Measurements from ENCODE around the gene MED15.
A peak's percentile ranks its signal among the peaks of the same experiment; 100 is the strongest.
"Not testable (repeated sequence)": the region's sequence is repeated elsewhere in the genome, so short reads cannot be mapped to it uniquely, and the experiment has no call there.

Gene MED15, protein sequence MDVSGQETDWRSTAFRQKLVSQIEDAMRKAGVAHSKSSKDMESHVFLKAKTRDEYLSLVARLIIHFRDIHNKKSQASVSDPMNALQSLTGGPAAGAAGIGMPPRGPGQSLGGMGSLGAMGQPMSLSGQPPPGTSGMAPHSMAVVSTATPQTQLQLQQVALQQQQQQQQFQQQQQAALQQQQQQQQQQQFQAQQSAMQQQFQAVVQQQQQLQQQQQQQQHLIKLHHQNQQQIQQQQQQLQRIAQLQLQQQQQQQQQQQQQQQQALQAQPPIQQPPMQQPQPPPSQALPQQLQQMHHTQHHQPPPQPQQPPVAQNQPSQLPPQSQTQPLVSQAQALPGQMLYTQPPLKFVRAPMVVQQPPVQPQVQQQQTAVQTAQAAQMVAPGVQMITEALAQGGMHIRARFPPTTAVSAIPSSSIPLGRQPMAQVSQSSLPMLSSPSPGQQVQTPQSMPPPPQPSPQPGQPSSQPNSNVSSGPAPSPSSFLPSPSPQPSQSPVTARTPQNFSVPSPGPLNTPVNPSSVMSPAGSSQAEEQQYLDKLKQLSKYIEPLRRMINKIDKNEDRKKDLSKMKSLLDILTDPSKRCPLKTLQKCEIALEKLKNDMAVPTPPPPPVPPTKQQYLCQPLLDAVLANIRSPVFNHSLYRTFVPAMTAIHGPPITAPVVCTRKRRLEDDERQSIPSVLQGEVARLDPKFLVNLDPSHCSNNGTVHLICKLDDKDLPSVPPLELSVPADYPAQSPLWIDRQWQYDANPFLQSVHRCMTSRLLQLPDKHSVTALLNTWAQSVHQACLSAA

DNA sequence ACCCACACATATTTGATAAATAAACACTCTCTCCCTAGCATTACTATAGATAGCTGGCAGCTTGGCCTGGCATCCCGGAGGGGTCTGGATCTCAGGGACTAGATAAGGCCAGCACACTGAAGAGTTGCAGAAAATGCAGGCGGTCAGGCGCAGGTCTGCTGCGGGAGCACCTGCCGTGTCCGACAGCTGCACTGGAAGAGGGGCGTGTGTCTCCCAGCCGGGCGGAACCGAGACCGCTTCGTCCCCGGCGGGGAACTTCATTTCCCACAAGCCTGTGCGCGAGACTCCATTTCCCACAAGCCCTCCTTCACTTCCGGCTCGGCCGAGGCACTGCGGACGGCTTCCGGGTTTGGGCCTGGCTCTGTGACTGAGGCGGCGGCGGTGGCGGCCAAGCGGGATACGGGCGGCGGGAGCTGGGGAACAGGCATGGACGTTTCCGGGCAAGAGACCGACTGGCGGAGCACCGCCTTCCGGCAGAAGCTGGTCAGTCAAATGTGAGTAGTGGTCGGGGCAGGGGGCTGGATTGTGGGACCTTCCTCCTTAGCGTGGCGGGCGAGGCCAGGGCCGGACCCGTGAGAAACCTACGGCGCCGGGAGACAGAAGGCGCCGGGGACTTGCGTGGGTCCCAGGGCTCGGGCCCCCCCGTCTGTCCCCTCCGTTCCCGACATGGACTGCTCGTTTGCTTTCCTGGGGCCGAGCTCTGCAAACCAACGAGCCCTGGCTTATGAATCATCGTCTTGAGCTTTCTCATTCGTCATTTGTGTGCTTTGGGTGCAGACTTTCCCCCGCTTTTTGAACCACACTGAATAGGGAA, at the start of gene MED15:
MED15 (plus strand) TSS at position 358 of the 814 bp plus-strand sequence; CDS start at position 427, 69 bp downstream.
- DNase-seq, result peak; percentile 91 to 93

DNA sequence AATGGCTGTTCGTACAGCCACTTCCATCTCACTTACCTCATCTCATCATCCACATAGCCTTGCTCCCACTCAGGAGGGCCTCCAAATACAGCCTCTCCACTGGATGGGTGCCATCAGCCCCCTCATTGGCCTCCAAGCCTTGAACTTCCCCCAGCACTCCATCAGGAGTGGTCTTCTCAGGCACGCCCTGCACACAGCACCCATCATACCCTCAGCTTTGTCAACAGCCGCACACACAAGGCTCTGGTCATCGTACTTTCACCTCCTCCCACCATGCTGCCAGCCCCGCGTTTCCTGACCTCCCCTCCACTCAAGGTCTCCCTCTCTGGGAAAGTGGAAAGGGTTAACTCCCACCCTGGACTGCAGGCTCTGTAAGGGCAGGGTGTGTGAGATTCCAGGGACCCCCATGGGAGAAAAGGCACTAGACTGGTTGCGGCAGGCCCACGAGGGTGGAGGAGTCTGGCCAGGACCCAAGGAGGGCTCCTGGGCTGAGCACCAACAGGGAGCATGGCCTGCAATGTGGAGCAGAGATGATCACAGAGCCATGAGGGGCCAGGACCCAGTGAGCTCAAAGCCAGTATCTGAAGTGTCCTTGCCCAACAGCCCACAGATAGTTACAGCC, 48.8 kb upstream of the MED15 start:
- DNase-seq, result no peak

DNA sequence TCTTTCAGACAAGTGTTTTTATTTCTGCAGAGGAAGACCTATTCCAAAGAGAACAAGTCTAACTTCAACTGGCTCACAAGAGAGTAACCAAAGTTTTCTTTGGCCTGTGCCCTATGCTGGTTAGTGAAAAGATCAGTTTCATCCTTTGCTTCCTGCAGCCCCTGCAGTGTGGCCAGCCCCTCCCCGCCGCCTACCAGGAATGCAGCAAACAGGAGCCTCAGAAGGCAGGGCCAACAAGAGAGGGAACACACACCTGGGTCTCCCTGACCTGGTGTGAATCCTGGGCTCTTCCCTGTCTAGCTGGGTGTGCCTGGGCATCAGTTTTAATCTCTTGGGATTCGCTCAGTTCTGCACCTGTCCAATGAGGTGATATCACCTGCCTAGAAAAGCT, 48.3 kb upstream of the MED15 start:
- no peak for DNase-seq

DNA sequence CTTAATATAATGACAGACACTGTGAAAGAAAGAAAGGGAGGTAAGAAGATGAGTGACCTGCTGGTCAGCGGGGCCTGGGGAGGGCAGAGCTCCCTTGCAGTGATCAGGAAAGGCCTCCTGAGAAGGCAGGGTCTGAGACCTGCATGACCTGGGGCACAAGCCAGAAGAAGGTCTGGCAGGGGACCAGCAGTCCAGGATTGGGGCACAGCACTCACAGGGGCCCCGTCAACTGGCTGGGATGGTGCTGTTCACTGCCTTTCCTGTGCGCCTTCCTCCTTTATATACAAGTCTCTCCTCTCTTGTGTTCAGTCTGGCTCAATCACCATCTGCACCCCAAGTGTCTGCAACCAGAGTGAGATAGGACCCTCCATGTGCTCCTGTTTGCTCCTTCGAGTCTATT, 47.5 kb upstream of the MED15 start:
- no peak for DNase-seq

DNA sequence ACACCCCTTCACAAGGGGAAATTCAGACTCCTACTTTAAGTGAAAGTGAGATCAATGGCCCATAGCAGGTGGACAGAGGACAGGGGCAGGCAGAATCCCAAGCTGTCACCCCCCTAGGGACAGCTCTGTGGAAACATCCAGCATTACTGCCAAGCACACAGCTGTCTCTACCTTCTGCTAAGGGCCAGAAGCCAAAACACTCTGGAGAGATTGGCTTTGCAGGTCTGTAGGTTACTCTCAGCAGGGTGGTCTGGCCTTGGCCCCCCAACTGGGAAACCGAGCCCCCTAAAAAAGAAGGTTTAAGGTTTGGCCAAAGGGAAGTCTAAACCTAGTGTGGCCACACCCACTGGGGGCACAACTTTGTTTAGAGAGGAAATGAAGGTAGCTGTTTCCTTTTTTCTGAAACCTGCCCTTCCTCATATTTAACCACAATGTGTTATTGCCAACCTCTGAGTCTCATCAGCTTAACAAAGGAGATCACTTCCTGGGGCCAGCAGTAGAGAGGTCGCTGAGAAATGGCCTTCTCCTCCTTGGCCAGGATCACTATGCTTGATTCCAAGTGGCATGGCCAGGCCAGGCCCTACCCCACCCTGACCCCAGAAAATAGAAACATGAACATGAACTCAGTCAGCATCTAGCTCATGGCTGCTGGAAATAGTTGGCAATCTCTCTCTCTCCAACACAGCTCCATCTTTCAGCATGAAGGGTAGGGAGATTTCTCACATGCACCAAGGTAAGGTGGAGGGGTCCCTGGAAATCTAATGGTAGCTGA, 43.9 kb upstream of the MED15 start:
- peak in 1 of 2 experiments; percentile 37 for DNase-seq

DNA sequence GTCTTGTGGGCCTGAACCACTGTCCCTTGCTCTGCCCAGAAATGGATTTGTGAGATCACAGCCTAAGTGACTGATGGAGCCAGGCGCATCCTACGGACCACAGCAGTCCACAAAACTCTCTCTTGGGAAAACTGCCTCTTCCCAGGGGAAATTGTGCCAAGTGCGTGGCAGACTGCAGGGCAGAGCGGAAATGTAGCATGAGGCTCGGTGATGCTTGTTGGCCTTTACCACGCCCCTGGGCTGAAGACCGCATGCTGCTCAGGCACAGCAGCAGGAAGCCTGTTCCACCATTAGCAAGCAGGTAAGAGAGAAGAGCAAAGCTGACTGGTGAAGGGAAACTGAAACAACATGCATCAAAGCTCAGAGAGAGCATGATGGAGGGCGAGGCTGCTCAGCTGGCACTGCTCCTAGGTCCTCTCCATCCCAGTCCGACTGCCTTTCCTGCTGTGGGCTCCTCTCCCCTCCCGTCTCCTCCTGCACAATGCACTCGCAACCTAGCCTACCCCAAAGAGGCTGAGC, 43.3 kb upstream of the MED15 start:
- DNase-seq, result peak; percentile 61 to 65

DNA sequence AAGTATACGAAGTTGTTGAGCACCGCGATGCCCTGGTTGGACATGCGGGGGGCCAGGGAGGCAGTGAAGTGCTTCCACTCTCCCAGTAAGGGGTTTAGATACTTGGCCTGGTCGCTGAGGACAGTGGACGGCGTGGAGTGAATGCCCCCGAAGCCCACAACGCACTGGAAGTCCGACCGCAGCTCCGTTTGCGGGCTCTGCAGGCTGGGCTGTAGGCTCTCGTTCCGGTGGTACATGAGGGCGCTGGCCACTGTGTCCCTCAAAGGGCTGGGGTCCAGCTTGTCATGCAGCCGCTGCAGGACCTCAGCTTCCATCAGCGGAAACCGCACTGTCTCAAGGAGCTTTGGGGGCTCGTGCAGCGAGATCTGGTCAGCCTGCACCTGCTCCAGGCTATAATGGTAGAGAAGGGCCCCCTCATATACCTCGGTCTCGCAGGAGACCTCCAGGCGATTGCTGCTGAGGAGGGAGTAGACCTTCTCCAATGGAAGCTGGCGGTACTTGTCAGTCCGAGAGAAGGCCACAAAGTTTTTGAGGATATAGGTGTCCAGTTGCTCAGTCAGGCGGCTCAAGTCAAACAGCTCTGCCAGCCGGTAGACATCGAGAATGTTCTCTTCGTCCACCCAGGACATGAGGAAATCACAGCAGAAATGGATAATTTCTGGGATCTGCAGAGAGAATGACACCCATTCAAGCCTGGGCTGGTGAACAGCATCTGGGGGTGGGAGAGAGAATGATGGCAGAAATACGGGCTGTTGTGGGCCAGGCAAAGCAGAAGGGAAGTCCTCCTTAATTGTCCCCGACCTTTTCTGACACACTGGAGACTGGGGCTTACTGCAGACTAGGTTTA, 42.3 kb upstream of the MED15 start:
- no peak for DNase-seq

DNA sequence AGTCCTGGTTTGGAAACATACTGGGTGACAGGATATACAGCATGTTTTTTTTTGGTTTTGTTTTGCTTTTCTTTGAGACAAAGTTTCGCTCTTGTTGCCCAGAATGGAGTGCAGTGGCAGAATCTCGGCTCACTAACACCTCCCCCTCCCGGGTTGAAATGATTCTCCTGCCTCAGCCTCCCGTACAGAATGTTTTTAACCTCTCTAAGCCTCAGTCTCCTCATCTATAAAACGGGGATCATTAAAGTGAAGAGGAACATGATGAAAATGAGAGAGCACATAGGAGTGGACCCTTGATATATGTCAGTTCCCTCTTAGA, 41.7 kb upstream of the MED15 start:
- DNase-seq, result no peak

DNA sequence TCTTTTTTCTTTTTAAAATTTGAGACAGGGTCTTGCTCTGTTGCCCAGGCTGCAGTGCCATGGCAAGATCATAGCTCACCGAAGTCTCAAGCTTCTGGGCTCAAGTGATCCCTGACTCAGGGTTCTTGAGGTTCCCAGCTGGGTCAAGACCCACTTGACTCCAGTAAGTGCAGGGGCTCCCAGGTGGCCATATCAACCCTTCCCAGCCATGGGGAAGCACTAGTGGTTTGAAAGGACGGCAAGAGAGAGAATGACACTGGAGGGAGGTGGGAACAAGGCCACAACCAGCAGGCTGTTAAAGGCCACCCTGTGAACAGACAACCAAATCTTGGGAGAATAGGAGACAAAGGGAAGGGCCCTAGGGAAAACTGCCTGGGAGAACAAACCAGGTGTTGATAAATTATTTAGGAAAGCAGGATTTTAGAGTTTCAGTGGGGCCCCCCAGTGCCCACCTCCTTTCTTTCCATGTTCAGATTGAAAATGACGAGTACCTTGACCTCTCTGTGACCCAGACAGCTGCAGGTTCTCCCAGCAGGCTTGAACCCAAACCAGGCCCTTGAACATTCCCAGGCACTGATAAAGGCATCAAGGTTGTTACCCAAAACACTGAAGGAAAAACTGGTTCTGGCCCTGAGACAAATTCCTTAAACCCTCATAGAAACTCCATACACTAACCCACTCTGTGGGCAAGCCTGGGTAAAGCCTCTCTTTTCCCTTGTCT, 40.6 kb upstream of the MED15 start:
- no peak for DNase-seq

DNA sequence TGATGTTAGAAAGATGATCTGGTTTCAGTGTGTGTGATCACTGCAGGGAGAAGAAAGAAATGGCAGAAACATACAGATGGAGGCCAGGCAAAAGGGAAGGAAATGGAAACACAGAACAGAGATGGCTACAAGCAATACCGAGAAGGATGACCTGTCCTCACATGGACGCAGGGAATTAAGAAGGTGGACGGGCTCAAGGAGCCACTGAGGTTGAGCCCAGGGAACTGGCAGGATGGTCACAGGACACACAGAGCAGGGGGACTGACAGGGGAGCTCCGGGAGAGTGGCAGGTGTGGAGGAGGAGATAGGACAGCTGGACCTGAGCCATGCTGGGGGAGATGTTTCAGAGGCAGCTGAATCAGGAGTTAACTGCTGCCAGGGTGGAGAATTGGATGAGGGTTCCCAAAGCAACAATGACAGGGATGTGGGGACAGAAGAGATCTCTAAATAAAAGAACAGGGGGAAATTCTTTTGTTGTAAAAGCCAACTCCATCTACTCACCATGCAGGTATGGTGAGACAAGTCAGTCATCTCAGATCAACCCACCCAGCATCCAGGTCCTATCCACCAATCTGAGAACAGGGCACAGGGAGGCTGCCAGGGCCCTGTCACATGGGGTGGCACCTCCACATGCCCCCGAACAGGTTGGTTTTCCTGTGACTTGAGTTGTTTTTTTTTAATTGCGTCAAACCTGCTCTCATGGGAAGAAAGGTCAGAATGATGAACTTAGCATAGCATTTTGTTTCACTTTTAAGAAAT, 38.1 kb upstream of the MED15 start:
- no peak for DNase-seq

DNA sequence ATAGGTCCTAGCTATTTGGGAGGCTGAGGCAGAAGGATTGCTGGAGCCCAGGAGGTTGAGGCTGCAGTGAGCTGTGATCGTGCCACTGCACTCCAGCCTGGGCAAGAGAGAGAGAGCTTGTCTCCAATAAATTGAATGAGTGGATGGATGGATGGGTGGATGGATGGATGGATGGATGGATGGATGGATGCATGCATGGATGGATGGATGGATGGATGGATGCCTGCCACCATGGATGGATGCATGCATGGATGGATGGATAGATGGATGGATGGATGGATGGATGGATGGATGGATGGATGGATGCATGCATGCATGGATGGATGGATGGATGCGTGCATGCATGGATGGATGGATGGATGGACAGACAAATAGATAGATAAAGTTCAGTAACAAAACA, 36.9 kb upstream of the MED15 start:
- not testable (repeated sequence) for DNase-seq

DNA sequence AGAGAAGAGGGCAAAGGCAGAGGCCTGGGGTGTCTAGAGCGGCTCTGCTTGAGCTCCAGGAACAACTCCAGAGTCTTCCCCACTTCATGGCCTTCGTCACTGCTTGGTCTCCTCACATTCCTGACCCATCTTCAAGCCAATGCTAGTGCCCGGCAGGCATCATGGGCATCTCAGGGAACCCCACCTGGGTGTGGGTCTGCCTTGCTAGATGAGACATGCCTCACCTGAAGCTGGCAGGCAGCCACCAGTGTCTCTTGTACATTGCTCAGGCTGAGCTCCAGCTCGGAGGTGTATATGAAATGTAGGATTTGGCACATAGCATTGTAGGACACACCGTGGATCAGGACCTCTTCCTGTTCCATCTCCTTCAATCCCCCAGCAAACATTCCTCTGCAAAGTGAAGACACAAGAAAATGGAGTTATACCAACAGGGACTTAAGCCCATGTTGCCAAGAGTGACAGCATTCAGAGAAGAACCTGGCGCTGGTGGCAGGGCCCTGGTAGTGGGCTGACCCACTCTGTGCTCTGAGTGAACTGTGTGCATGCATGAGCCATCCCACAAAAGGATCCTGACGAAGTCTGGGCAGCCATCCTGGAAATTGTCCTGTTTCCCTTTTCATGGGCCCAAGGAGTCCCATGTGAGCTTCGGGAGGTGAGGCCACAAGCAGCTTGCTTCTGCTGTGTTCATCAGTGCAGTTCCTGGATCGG, 36.1 kb upstream of the MED15 start:
- DNase-seq, result no peak

DNA sequence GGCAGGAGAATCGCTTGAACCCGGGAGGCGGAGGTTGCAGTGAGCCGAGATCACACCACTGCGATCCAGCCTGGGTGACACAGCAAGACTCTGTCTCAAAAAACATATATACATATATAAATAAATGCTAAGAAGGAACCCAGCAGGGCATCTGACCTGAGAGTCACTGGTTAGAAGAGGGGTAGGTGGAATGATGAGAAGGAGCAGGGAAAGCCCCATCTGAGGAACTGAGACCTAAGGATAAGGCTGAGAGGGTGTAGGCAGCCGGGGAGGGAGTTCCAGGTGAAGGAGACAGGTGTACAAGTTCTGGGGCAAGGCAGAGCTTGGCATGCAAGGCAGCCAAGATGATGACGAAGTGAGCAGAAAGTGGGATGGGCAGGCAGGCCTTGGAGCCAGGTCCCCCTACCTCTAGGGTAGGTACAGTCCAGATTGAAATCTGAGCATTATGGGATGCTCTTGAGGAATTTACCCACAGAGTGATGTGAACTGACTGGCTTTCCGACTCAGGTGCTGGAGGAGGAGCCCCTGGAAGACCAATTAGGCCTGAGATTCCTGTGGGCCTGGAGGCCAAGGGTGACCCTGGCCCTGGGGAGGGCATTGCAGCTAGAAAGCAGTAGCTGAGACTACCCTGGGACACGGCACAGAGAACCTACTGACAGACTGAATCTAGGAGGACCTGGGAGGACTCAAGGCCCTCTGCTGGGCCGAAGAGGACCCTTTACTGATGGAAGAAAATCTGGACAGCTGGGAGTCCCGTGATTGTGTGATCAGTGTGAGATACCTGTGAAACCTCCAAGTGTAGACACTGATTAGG, 34.6 kb upstream of the MED15 start:
- no peak for DNase-seq

DNA sequence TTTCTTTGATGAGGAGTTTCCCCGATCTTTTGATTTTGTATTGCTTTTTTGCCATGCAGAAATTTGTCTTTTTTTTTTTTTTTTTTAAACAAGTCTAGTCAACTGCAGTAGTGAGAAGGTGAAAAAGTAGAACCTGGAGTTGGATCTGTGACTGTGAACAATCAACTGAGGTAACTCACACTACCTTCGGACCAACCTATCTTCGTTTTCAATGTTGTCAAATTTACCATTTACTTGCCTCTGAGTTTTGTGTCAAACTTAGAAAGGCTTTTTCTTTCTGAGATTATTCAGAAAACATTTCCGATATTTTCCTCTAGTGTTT, 32.3 kb upstream of the MED15 start:
- DNase-seq, result no peak

DNA sequence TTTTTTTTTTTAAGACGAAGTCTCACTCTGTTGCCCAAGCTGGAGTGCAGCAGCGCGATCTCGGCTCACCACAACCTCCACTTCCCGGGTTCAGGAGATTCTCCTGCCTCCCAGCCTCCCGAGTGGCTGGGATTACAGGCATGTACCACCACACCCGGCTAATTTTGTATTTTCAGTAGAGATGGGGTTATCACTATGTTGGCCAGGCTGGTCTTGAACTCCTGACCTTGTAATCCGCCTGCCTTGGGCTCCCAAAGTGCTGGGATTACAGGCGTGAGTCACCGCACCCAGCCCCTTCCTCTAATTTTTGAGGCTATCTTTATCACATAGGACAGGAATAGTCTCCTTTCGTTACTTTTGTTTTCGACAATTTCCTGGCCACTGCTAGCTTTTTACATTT, 31.8 kb upstream of the MED15 start:
- DNase-seq, result not testable (repeated sequence)

DNA sequence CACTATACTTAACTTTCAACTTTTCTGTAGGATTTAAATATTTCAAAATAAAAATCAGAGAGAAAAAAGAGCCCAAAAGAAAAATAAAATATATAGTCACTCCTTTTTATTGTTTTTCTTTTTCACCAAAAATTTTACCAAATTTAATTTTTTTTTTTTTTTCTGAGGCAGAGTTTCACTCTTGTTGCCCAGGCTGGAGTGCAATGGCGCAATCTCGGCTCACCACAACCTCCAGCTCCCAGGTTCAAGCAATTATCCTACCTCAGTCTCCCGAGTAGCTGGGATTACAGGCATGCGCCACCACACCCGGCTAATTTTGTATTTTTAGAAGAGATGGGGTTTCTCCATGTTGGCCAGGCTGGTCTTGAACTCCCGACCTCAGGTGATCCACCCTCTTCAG, 29.4 kb upstream of the MED15 start:
- not testable (repeated sequence) for DNase-seq

DNA sequence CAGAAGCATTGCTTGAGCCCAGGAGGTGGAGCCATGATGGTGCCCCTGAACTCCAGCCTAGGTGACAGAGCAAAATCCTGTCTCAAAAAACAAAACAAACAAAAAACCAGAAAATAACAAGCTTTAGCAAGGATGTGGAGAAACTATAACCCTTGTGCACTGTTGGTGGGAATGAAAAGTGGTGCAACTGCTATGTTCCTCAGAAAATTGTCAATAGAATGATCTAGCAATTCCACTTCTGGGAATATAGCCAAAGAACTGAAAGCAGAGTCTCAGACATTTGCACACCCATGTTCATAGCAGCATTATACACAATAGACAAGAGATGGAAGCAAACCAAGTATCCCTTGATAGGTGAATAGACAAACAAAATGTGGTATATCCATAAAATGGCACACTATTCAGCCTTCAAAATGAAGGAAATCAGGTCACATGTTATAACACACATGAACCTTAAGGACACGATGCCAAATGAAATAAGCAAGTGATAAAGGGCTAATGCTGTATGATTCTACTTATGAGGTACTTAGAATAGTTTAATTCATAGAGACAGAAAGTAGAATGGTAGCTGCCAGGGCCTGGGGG, 27.7 kb upstream of the MED15 start:
- DNase-seq, result no peak

DNA sequence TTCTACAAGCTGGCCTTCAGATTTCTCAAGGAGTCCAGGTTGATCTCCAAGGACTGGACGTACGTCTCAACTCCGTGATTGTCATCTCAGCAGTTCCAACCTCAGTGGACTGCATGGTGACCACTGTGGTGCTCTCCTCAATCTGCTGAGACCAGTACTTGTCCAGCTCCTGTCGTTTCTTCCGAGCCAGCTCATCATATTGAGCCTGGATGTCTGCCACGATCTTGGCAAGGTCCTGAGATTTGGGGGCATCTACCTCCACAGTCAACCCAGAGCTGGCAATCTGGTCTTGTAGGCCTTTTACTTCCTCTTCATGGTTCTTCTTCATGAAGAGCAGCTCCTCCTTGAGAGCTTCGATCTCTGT, 24.3 kb upstream of the MED15 start:
- DNase-seq, result not testable (repeated sequence)

Data from activated T-cell treated with anti-CD3 and anti-CD28 coated beads, Interleukin-2, amount 50 U/mL, for 48 hours (primary cell).